HG02798 (cell line): ENCODE measurements around the gene RPIA.
A peak's percentile ranks its signal among the peaks of the same experiment; 100 is the strongest.
"Not testable (repeated sequence)": the region's sequence is repeated elsewhere in the genome, so short reads cannot be mapped to it uniquely, and the experiment has no call there.

Experiments used
- ATAC-seq: cut with Tn5 transposase; IDR thresholded peaks from one replicate; pipeline ENCODE4 v1.9.1; 2021; ENCODE audit warnings: mild to moderate bottlenecking; ENCODE audit not compliant: unreplicated experiment, poor library complexity

Gene RPIA

GRCh38 chr2:88765154-88765888 lies 73.8 kb downstream of the RPIA start:
- peak; percentile 76 for ATAC-seq

- ATAC-seq, result not testable (repeated sequence)
These were observed 74.5 kb downstream of the RPIA start for GRCh38 chr2:88765889-88766481.

- no peak for ATAC-seq
These were observed 78.5 kb downstream of the RPIA start for GRCh38 chr2:88770016-88770415.

- not testable (repeated sequence) for ATAC-seq
These were observed 82.0 kb downstream of the RPIA start for GRCh38 chr2:88773233-88774028.

GRCh38 chr2:88789213-88789612 lies 97.7 kb downstream of the RPIA start:
- not testable (repeated sequence) for ATAC-seq

- not testable (repeated sequence) for ATAC-seq
These were observed 104.5 kb downstream of the RPIA start for GRCh38 chr2:88795932-88796331.

GRCh38 chr2:88796523-88796922 lies 105.0 kb downstream of the RPIA start:
- ATAC-seq, result not testable (repeated sequence)

- ATAC-seq, result not testable (repeated sequence)
These were observed 105.7 kb downstream of the RPIA start for GRCh38 chr2:88797164-88797563.
